GM04504 (cell line): ENCODE measurements around the gene STAB1.

Experiments
- DNase-seq: peaks from one replicate; pipeline ENCODE4 v3.0.0-alpha.2; 2012; ENCODE audit warnings: low read depth

Gene STAB1

GRCh38 chr3:52509753-52510328 is 14.7 kb downstream of the STAB1 start:
- DNase-seq = no peak

- DNase-seq = no peak
Measured at GRCh38 chr3:52511509-52511908, 16.4 kb downstream of the STAB1 start.

GRCh38 chr3:52512105-52512504 is 17.0 kb downstream of the STAB1 start:
- DNase-seq = no peak

GRCh38 chr3:52512727-52513126 is 17.6 kb downstream of the STAB1 start:
- no peak for DNase-seq

- no peak for DNase-seq
Measured at GRCh38 chr3:52513281-52513680, 18.1 kb downstream of the STAB1 start.

- DNase-seq = no peak
Measured at GRCh38 chr3:52514576-52514975, 19.4 kb downstream of the STAB1 start.

GRCh38 chr3:52515192-52515591 is 20.1 kb downstream of the STAB1 start:
- DNase-seq = no peak

- DNase-seq = no peak
Measured at GRCh38 chr3:52516509-52517195, 21.5 kb downstream of the STAB1 start.

GRCh38 chr3:52517796-52518722 is 22.9 kb downstream of the STAB1 start:
- DNase-seq = no peak

- no peak for DNase-seq
Measured at GRCh38 chr3:52518723-52519444, 23.7 kb downstream of the STAB1 start.

- no peak for DNase-seq
Measured at GRCh38 chr3:52519445-52520140, 24.5 kb downstream of the STAB1 start.

- DNase-seq = no peak
Measured at GRCh38 chr3:52520141-52520667, 25.1 kb downstream of the STAB1 start.

GRCh38 chr3:52520716-52521487 is 25.8 kb downstream of the STAB1 start:
- no peak for DNase-seq

- DNase-seq = no peak
Measured at GRCh38 chr3:52521488-52521824, 26.3 kb downstream of the STAB1 start.

- no peak for DNase-seq
Measured at GRCh38 chr3:52521881-52522650, 26.9 kb downstream of the STAB1 start.

- no peak for DNase-seq
Measured at GRCh38 chr3:52522651-52523251, 27.6 kb downstream of the STAB1 start.

GRCh38 chr3:52523386-52524257 is 28.5 kb downstream of the STAB1 start:
- no peak for DNase-seq

GRCh38 chr3:52524258-52524751 is 29.2 kb downstream of the STAB1 start:
- DNase-seq = no peak
